H1 (cell line): ENCODE measurements around the gene OXSR1. TPM values are rescaled to one million over a fixed set of nuclear protein-coding genes. Genes with fewer than 3 reads are reported as not detected.
A peak's percentile ranks its signal among the peaks of the same experiment; 100 is the strongest.

Experiments used
- CTCF ChIA-PET: fragments of 300-600 bp; sonication (Branson Sonifier 250); formaldehyde crosslinking; loops from one replicate; lab custom pipeline; 2021; ENCODE audit not compliant: partially characterized antibody; lab: Charles Lee
- POLR2A ChIA-PET: fragments of 300-600 bp; sonication (Branson Sonifier 250); formaldehyde crosslinking; loops from one replicate; lab custom pipeline; 2021; ENCODE audit warnings: inconsistent platforms; ENCODE audit not compliant: partially characterized antibody; lab: Charles Lee
- DNase-seq, 2 experiments: peaks; one replicate each; pipeline versions ENCODE4 v3.0.0 to v3.0.0-alpha.2; 2010 to 2022; ENCODE audit warnings: low spot score in 2 of 2, low read depth in 1 of 2, mixed read lengths in 1 of 2
- FAIRE-seq: peaks from 2 replicates; lab custom pipeline; 2011; peaks lifted over from hg19 to GRCh38; lab: Jason Lieb, UNC
- H2AFZ ChIP-seq: 2 replicates; pipeline ENCODE4 v1.8.1; 2012; ENCODE audit warnings: low read length, inconsistent platforms
- H2AK5ac ChIP-seq: 2 replicates; pipeline ENCODE4 v1.6.1; 2013; ENCODE audit warnings: low read depth, low read length
- H2BK120ac ChIP-seq: replicated peaks from 2 replicates; pipeline ENCODE3; 2013; ENCODE audit warnings: low read depth, low read length, inconsistent platforms
- H2BK12ac ChIP-seq: 2 replicates; pipeline ENCODE4 v1.6.1; 2013; ENCODE audit warnings: low read depth, low read length
- H2BK15ac ChIP-seq: 2 replicates; pipeline ENCODE4 v1.6.1; 2013; ENCODE audit warnings: low read length
- H2BK20ac ChIP-seq: 2 replicates; pipeline ENCODE4 v1.6.1; 2013; ENCODE audit warnings: low read length
- H2BK5ac ChIP-seq: 2 replicates; pipeline ENCODE4 v1.6.1; 2013; ENCODE audit warnings: low read depth, low read length
- H3K14ac ChIP-seq: 2 replicates; pipeline ENCODE4 v1.6.1; 2013; ENCODE audit warnings: inconsistent platforms; ENCODE audit not compliant: insufficient read length
- H3K18ac ChIP-seq: 2 replicates; pipeline ENCODE4 v1.6.1; 2013; ENCODE audit warnings: low read length; ENCODE audit errors: extremely low read depth
- H3K23ac ChIP-seq: 2 replicates; pipeline ENCODE4 v1.6.1; 2013; ENCODE audit warnings: inconsistent platforms; ENCODE audit not compliant: insufficient read length
- H3K23me2 ChIP-seq: 2 replicates; pipeline ENCODE4 v1.6.1; 2013; ENCODE audit warnings: low read depth, low read length
- H3K27ac ChIP-seq: 2 replicates; pipeline ENCODE4 v1.6.1; 2011; ENCODE audit warnings: low read depth, low read length, inconsistent platforms
- H3K27me3 ChIP-seq, 4 experiments: replicated peaks in 1 of 4; 1 replicate in 1 of 4; 2 replicates in 3 of 4; pipeline versions ENCODE4 v1.6.1 to v1.8.1; 2011 to 2013; ENCODE audit warnings: low read length in 3 of 4, mild to moderate bottlenecking in 3 of 4, inconsistent platforms in 2 of 4, mixed read lengths in 2 of 4, moderate library complexity in 1 of 4; ENCODE audit not compliant: control insufficient read depth in 3 of 4, insufficient read depth in 3 of 4; ENCODE audit errors: extremely low read depth in 1 of 4
- H3K36me3 ChIP-seq, 4 experiments: 2 replicates each; pipeline versions ENCODE4 v1.6.1 to v1.8.1; 2011 to 2013; ENCODE audit warnings: mild to moderate bottlenecking in 4 of 4, low read length in 3 of 4, moderate library complexity in 2 of 4, control low read depth in 1 of 4, inconsistent platforms in 1 of 4; ENCODE audit not compliant: insufficient read depth in 4 of 4, control insufficient read depth in 2 of 4
- H3K4ac ChIP-seq: replicated peaks from 2 replicates; pipeline ENCODE3; 2013; ENCODE audit warnings: low read length, low read depth, mixed read lengths, inconsistent platforms; ENCODE audit not compliant: insufficient read length
- H3K4me1 ChIP-seq, 4 experiments: replicated peaks in 1 of 4; 1 replicate in 1 of 4; 2 replicates in 3 of 4; pipeline versions ENCODE4 v1.6.1 to v1.8.1; 2011 to 2013; ENCODE audit warnings: low read length in 3 of 4, inconsistent platforms in 2 of 4, mixed read lengths in 1 of 4; ENCODE audit not compliant: insufficient read depth in 4 of 4, control insufficient read depth in 3 of 4
- H3K4me2 ChIP-seq, 2 experiments: 2 replicates each; pipeline versions ENCODE4 v1.6.1 to v1.8.1; 2011 to 2013; ENCODE audit warnings: low read depth in 2 of 2, low read length in 2 of 2, control low read depth in 1 of 2, inconsistent platforms in 1 of 2, mild to moderate bottlenecking in 1 of 2; ENCODE audit not compliant: insufficient read depth in 1 of 2
- H3K4me3 ChIP-seq, 4 experiments: fragments of 200-600, 300-600 bp in 1 of 4; sonication (generic), shearing (Covaris generic), sonication (Bioruptor Twin) in 1 of 4; 2 replicates each; pipeline versions ENCODE4 v1.5.1 to v1.8.1; 2011 to 2016; ENCODE audit warnings: low read length in 4 of 4, low read depth in 3 of 4, control low read depth in 2 of 4, inconsistent platforms in 2 of 4, mild to moderate bottlenecking in 2 of 4, mixed read lengths in 1 of 4, moderate library complexity in 1 of 4; ENCODE audit not compliant: insufficient read depth in 2 of 4; ENCODE audit errors: extremely low read depth in 1 of 4
- H3K56ac ChIP-seq: replicated peaks from 2 replicates; pipeline ENCODE3; 2013; ENCODE audit warnings: low read depth, mild to moderate bottlenecking, mixed read lengths, low read length, inconsistent platforms; ENCODE audit not compliant: insufficient read length
- H3K79me1 ChIP-seq: 2 replicates; pipeline ENCODE4 v1.6.1; 2013; ENCODE audit warnings: low read depth, low read length, control low read depth
- H3K79me2 ChIP-seq, 2 experiments: 2 replicates each; pipeline versions ENCODE4 v1.6.1 to v1.8.1; 2012 to 2013; ENCODE audit warnings: low read length in 2 of 2, mild to moderate bottlenecking in 2 of 2, inconsistent platforms in 1 of 2; ENCODE audit not compliant: insufficient read depth in 2 of 2, control insufficient read depth in 1 of 2
- H3K9ac ChIP-seq, 4 experiments: replicated peaks in 1 of 4; 1 replicate in 1 of 4; 2 replicates in 3 of 4; pipeline versions ENCODE4 v1.6.1 to v1.8.1; 2011 to 2013; ENCODE audit warnings: low read depth in 3 of 4, low read length in 3 of 4, control low read depth in 2 of 4, mild to moderate bottlenecking in 2 of 4, moderate library complexity in 2 of 4, inconsistent platforms in 1 of 4; ENCODE audit errors: extremely low read depth in 1 of 4
- H3K9me3 ChIP-seq, 2 experiments: 2 replicates each; pipeline versions ENCODE4 v1.6.1 to v1.8.1; 2012 to 2013; ENCODE audit warnings: mild to moderate bottlenecking in 2 of 2, moderate library complexity in 2 of 2, control low read depth in 1 of 2, inconsistent platforms in 1 of 2, low read depth in 1 of 2, low read length in 1 of 2, mixed read lengths in 1 of 2; ENCODE audit not compliant: insufficient read depth in 2 of 2
- H4K20me1 ChIP-seq, 2 experiments: replicated peaks in 1 of 2; 2 replicates each; pipeline versions ENCODE3 to v1.8.1; 2011 to 2013; ENCODE audit warnings: inconsistent platforms in 2 of 2, low read length in 2 of 2, mild to moderate bottlenecking in 1 of 2; ENCODE audit not compliant: insufficient read depth in 2 of 2, control insufficient read depth in 1 of 2
- H4K5ac ChIP-seq: 2 replicates; pipeline ENCODE4 v1.6.1; 2013; ENCODE audit warnings: low read length, low read depth, mixed read lengths, inconsistent platforms; ENCODE audit not compliant: insufficient read length
- H4K8ac ChIP-seq: 2 replicates; pipeline ENCODE4 v1.8.0; 2013; ENCODE audit warnings: mild to moderate bottlenecking, moderate library complexity, low read length, inconsistent platforms; ENCODE audit not compliant: insufficient read depth; ENCODE audit errors: extremely low read depth
- H4K91ac ChIP-seq: replicated peaks from 2 replicates; pipeline ENCODE3; 2013; ENCODE audit warnings: low read length, mixed read lengths, inconsistent platforms; ENCODE audit not compliant: insufficient read length
- BCL11A ChIP-seq, 2 experiments: IDR thresholded peaks; one replicate each; pipeline ENCODE4 v1.6.1; 2011; ENCODE audit warnings: low read depth in 2 of 2, low read length in 2 of 2, mild to moderate bottlenecking in 2 of 2
- GTF2F1 ChIP-seq: IDR thresholded peaks from 2 replicates; pipeline ENCODE4 v1.6.1; 2012; ENCODE audit warnings: low read depth, low read length, improper control_type of control experiment, borderline replicate concordance
- JUND ChIP-seq: IDR thresholded peaks from 2 replicates; pipeline ENCODE4 v1.6.1; 2011; ENCODE audit warnings: mild to moderate bottlenecking, improper control_type of control experiment, low read length
- POU5F1 ChIP-seq: IDR thresholded peaks from 2 replicates; pipeline ENCODE4 v1.6.1; 2011; ENCODE audit warnings: low read depth, mild to moderate bottlenecking, low read length, moderate library complexity
- SP4 ChIP-seq: IDR thresholded peaks from 2 replicates; pipeline ENCODE4 v1.6.1; 2012; ENCODE audit warnings: low read length, inconsistent platforms
- TEAD4 ChIP-seq: IDR thresholded peaks from 2 replicates; pipeline ENCODE4 v1.6.1; 2012; ENCODE audit warnings: low read depth, low read length, inconsistent platforms, mixed read lengths
- WGBS, 2 experiments: shearing (Covaris generic) in 1 of 2; methylation state at CpG; one replicate each; pipeline versions ENCODE4 v1.1.6 to v1.1.7; 2013 to 2015; ENCODE audit warnings: low lambda C conversion rate in 2 of 2, mixed read lengths in 2 of 2, inconsistent platforms in 1 of 2, low coverage in 1 of 2, missing lambda C conversion rate in 1 of 2; ENCODE audit not compliant: insufficient replicate concordance in 2 of 2, insufficient coverage in 1 of 2, insufficient read length in 1 of 2; ENCODE audit errors: extremely low coverage in 1 of 2, missing lambda C conversion rate in 1 of 2; 5-methylcytosine and 5-hydroxymethylcytosine counted together
- polyA plus RNA-seq, 7 experiments: library from polyadenylated mRNA; depleted of rRNA in 3 of 7; stranded (reverse) in 5 of 7; unstranded in 2 of 7; fragments of >200 nt in 5 of 7; fragments of 200-250 nt in 2 of 7; gene quantifications; 1 replicate in 5 of 7; 2 replicates in 1 of 7; 4 replicates in 1 of 7; pipeline versions ENCODE4 v1.2.1 to v1.2.3, GENCODE V29; 2011 to 2013; ENCODE audit warnings: missing spikeins in 2 of 7, mixed read lengths in 2 of 7
- total RNA-seq: library from RNA; stranded (reverse); fragmentation: NEBNext Ultra II Directional; extraction: Animal tissue kit (Norgen Biotek cat#: 25700); gene quantifications from 2 replicates; pipeline ENCODE4 v1.2.1, GENCODE V29; 2021

The OXSR1 gene
- total and polyA plus RNA-seq, 2 of the 8 experiments (the other 6 are each of a cell fraction or from before 2014, with no cell fraction given), result 25.1 to 47.0 TPM

DNA sequence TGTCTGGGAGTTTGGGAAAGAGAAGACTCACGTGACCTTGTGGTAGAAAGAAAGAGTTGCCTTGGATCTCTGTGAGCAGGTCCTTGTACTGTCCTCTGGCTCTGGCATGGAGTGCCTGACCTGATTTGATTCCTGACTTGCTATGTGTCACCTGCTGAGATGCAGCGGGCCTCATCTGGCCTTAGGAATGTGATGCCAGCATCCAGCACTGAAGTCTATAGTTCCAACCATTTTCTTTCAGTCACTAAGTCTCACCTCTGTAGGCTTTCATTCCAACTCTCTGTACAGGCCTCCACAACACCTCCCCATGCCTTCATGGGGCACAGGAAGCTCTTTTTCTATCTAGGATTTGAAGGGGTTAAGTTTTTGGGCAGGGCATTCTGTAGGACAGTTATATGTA, 12.1 kb upstream of the OXSR1 start:
- H3K36me3 ChIP-seq, result no peaks in the 10 kb centered on the region
- no peak overlapping the region for H3K27ac ChIP-seq
- no peaks in the 10 kb centered on the region for H3K4me1 ChIP-seq
- no peak overlapping the region for H2BK5ac ChIP-seq
- no peak overlapping the region for H3K4me3 ChIP-seq
- no peak overlapping the region for H2BK12ac ChIP-seq
- no peak for FAIRE-seq
- no peak overlapping the region for H3K4me2 ChIP-seq
- no peak overlapping the region for H2BK20ac ChIP-seq
- H3K27me3 ChIP-seq, result no peaks in the 10 kb centered on the region
- H3K79me1 ChIP-seq, result no peaks in the 10 kb centered on the region
- POLR2A ChIA-PET, result interaction anchor here (1.0 to 2.0 kb wide), 3 partner anchors 12 to 14 kb away, joined by 3 to 6 read pairs (median 3); partner anchors contain the start of gene OXSR1
- H2BK15ac ChIP-seq, result no peak overlapping the region
- H3K4ac ChIP-seq, result no peak overlapping the region
- H3K23me2 ChIP-seq, result no peaks in the 10 kb centered on the region
- no peak overlapping the region for H3K18ac ChIP-seq
- no peak overlapping the region for H4K5ac ChIP-seq
- H4K8ac ChIP-seq, result no peak overlapping the region
- H3K14ac ChIP-seq, result no peak overlapping the region
- no peak overlapping the region for H3K56ac ChIP-seq
- H4K20me1 ChIP-seq, result no peaks in the 10 kb centered on the region
- DNase-seq, result peak in 1 of 2 experiments; percentile 20
- H2AFZ ChIP-seq, result 0 out of 2 replicates have a peak overlapping the region, but pooled peaks have one; percentile 25
- no peak overlapping the region for H4K91ac ChIP-seq
- no peak overlapping the region for H2AK5ac ChIP-seq
- H3K23ac ChIP-seq, result no peak overlapping the region
- H3K9ac ChIP-seq, result no peak overlapping the region
- TF ChIP-seq BCL11A (IDR thresholded peaks at IDR 0.05; ENCODE audit: low read depth in 2 of 2, low read length in 2 of 2) (no peak), TEAD4 (no peak), POU5F1 (no peak), JUND (no peak), GTF2F1 (no peak), SP4 (no peak)
- CTCF ChIA-PET, result interaction anchor here (0.7 to 10.9 kb wide), 6 partner anchors 10 to 193 kb away, joined by 3 to 52 read pairs (median 6); partner anchors contain the start of genes ACAA1 and MYD88
- H3K9me3 ChIP-seq, result no peaks in the 10 kb centered on the region
- 83% methylated on average over 2 of the region's 2 CpGs; no CpG with 5 or more reads in 1 of the 2 experiments for WGBS, 2 experiments
- H2BK120ac ChIP-seq, result no peak overlapping the region
- H3K79me2 ChIP-seq, result no peaks in the 10 kb centered on the region
